T-helper 2 cell treated with Interferon-gamma antibody and Interleukin-4, amounts not matched to agents 100 ng/mL and 5 ng/mL, for 36 hours (primary cell): ENCODE measurements around the gene SAE1. TPM values are rescaled to one million over a fixed set of nuclear protein-coding genes. Genes with fewer than 3 reads are reported as not detected.

ENCODE experiments used
- intact Hi-C: fragments of 100-400 bp; cut with micrococcal nuclease; formaldehyde crosslinking; loops from one replicate; pipeline ENCODE4 v1.15.1; 2023
- total RNA-seq: library from RNA; stranded (reverse); gene quantifications from 2 replicates; pipeline ENCODE4 v1.2.3, GENCODE V29; 2022

Gene SAE1
- total RNA-seq, 1 donor from 2014 or later: 152 TPM

- intact Hi-C loops: no loop called here
Measured at GRCh38 chr19:47156861-47157430, 26.3 kb downstream of the SAE1 start.

GRCh38 chr19:47157431-47158321 is 27.0 kb downstream of the SAE1 start:
- intact Hi-C loops: loop anchor here (2.0 kb wide), 1 partner anchor 29 kb away; no protein-coding TSS in a partner anchor

- intact Hi-C loops: loop anchor here (2.0 kb wide), 1 partner anchor 28 kb away; no protein-coding TSS in a partner anchor
Measured at GRCh38 chr19:47158367-47158791, 27.7 kb downstream of the SAE1 start.

DNA sequence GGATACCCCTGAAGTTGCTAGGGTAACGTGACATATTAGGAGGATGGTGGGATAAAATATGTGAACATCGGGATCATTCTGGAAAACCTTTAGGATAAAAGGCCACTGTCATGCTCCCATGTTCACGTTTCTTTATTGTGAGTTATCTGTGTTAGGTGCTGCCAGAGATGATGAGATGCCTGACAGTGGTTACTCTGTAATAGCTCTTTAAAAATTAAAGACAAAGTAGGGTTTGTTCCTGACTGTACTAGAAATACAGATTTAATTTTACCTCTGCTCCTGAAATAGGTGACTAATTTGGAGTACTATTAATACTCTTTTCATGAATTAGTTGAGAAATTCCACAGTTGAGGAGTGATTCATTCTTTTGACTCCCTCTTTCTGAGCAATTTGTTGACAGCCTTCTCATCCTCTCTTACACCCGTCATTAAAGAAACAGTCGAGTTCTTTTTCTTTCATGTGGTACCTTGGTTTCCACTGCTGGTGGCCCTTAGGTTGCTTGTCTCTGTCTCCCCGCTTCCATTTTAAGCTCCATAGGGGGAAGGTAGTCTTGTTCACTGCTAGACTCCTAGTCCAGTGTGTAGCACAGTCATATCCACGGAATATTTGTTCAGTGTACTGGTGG is 28.4 kb downstream of the SAE1 start:
- intact Hi-C loops: loop anchor here (2.0 kb wide), 1 partner anchor 28 kb away; no protein-coding TSS in a partner anchor

DNA sequence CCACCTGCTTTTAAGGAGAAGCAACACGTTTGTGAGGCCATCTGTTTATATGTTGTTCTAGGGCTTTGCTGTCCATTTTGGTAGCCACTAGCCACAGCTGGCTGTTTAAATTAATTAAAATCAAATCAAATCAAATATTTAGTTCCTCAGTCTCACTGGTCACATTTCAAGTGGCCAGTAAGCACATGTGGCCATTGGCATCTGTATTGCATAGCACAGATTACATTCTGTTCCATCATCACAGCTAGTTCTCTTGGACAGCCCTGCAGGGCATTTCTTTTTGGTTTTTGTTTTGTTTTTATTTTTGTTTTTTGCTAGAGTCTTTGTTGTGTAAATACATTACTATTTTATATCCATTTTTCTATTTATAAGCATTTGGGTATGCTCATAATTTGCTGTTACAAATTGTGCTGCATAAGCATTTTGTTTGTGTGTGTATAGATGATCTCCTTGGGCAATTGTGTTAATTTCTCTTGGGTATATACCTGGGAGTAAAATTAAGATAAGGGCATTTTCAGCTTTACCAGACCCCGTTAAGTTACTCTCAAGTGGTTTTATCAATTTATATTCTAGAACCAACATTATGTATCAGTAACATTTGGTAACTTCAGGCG is 31.3 kb downstream of the SAE1 start:
- intact Hi-C loops: no loop called here

GRCh38 chr19:47168065-47168464 is 37.4 kb downstream of the SAE1 start:
- intact Hi-C loops: no loop called here

DNA sequence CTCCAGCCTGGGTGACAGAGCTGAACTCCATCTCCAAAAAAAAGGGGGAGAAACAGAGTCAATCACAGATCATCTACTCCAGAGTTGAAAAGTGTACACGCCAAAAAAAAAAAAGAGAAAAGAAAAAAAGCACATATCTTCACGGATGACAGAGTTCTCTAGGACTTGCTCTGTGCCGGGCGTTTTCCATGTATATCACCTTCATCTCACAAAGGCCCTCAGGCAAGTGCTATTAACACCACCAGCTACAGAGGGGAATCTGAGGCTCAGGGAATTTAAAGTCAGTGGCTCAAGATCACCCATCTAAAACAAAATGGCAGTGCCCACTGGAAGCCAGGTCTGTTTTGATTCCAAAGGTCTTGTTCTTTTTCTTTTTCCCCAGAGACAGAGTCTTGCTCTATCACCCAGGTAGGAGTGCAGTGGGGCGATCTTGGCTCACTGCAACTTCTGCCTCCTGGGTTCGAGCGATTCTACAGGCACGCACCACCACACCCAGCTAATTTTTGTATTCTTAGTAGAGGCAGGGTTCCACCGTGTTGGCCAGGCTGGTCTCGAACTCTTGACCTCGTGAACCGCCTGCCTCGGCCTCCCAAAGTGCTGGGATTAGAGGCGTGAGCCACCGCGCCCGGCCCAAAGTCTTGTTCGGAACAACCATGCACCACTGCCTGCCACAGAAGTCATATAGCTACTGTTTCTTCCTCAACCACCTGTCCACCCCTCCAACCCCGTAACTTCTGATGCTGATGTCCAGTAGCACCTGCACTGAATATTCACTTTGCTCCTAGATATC is 42.2 kb downstream of the SAE1 start:
- intact Hi-C loops: no loop called here

DNA sequence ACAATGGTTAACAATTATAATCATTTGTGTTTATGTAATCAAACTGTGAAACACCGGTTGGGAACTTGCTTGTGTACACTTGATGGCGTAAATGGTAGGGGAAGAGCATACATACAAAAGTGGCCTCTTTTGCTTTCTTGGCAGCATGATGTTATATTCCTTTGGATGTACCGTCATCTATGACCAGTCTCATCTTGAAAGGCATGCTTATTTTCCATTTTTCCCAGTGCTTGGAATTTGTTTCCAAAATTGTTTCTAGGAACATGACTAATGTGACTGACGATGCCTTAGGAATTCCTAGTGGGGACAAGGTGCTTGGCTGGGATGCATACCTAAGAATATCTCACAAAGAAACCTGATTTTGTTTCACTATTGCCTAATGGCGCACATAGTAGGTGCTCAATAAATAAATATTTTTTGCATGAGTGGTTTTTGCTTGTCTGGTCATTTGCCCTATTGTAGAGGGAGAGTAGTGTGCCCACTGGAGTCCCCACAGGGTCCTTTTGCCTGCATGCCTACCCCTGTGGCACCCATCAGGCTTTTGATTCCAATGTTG is 45.5 kb downstream of the SAE1 start:
- intact Hi-C loops: no loop called here

DNA sequence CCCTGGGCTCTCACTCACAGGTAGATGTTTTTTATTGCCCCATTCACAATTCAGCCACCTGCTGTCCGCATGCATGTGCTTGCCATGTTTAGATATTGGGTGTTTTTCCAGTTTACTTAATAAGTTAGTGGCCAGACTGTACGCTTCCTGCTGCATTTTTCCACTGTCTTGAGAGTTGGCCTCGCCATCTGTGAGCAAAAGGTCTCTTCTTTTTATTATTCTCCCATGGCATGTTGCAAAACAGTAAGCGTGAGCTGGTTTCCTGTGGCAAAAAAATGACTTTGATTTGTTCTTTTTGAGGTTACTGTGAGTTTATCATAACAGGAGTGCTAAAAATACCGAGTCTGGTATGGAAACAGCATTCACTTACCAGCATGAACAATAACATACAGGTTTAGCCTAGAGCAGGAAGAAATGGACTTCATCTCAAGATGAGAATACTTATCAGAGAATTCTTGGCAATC is 46.0 kb downstream of the SAE1 start:
- intact Hi-C loops: no loop called here

DNA sequence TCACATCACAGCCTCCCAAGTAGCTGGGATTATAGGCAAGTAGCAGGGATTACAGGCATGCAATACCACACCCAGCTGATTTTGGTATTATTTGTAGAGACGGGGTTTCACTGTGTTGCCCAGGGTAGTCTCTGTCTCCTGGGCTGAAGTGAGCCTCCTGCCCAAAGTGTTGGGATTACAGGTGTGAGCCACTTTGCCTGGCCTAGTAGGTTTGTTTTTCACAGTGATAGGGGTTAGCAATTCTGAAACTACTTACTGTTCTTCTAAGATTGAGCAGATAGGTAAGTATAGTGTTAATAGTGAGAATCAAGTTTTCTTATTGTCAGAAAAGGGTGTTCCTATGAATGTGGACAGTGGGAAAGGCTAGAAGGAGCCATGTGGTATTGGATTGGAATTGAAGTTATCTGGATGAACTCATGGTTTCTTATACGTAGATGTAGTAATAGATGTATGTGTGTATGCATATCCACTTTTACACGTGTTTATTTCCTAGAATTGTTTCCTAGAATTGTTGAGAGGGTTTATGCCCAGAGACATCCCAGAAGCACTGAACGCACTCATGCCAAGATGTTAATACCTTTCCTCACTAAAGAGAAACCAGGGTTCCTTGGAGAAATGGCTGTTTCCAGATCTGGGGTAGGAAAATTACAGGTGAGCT is 49.1 kb downstream of the SAE1 start:
- intact Hi-C loops: no loop called here

DNA sequence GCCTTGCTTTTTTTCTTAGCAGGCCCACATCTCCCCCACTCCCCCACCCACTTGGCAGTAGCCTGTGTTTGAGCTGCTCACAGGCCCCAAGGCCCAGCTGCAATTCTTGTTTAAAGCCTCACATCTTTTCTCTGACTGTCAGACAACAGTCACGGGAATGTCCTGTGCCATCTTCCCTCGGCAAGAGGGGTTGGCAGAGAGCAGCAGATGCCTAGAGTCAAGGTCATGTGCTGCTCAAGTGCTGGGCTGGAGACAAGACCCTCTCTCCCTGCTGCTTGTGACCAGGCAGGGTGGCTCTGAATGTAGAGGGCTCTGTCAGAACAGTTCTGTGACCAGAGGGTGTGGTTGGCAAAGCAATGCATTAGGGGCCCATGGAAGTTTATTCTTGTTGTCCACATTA is 53.0 kb downstream of the SAE1 start:
- intact Hi-C loops: no loop called here

DNA sequence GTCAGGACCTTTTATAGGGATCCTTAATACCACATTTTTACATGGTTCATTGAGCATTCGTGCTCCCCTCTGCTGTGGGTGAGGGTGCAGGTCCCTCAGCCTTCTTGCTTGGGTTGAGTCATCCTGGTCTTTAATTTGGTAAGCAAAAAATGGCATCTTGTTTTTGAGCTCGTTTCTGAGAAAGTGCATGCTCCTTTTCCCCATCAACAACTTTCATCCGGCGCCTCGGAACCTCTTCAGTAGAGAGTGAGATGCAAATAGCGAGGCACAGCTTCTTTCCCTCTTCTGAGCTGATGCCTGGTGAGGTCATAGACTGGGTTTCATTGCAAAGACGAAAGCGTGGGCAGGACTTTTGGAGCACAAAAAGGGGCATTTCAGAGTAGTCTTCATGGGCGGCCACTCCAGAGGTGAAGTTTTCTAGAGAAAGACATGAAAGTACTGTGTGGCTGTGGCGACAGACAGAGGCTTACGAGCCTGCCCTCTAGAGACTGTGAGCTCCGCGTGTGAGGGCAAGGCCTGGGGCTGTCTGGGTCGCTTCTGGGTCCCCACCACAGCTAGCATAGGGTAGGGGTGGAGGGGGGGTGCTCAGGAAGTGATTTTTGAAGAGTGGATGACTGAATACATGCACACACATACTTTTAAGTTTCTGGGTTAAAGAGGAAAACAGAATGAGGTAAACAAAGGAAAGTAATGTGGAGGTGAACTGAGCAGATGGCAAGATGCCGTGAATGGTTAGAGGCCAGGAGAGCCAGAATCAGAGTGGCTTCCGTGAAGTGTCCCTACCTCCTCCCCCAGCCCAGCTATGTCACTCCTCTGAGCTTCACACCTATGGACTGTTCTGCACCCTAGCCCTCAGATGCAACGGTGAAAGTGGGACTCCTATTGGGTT is 56.1 kb downstream of the SAE1 start:
- intact Hi-C loops: loop anchor here (2.0 to 5.0 kb wide), 4 partner anchors 28 to 78 kb away; no protein-coding TSS in a partner anchor

DNA sequence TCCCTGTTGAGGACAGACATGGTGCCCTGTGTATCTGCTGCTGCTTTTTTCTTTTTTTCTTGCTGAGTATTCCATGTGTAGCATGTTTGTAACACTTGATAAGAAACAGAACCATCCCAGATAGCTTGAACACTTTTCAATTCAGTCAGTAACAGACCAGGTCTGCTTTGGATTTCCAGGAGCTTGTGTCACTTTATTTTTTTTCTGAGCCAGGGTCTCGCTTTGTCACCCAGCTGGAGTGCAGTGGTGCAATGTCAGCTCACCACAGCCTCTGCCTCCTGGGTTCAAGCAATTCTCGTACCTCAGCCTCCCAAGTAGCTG is 56.7 kb downstream of the SAE1 start:
- intact Hi-C loops: loop anchor here (2.0 to 5.0 kb wide), 4 partner anchors 28 to 78 kb away; no protein-coding TSS in a partner anchor

DNA sequence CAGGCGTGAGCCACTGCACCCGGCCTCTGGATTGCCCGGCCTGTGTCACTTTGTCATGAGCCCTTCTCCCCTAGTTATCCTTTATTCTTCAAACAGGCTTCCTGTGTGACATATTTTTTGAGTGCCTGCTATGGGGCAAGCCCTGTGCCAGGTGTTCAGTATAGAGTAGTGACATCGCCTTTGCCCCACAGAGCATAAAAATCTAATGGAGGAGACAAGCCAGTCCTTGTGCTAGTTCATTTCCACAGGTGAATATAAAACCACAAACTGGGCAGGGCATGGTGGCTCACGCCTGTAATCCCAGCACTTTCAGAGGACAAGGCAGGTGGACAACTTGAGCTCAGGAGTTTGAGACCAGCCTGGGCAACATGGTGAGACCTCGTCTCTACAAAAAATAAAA is 57.2 kb downstream of the SAE1 start:
- intact Hi-C loops: loop anchor here (2.0 to 5.0 kb wide), 4 partner anchors 29 to 79 kb away; no protein-coding TSS in a partner anchor

GRCh38 chr19:47188507-47189033 is 57.9 kb downstream of the SAE1 start:
- intact Hi-C loops: loop anchor here (5.0 kb wide), 1 partner anchor 41 kb away; no protein-coding TSS in a partner anchor

- intact Hi-C loops: no loop called here
Measured at GRCh38 chr19:47190167-47190727, 59.6 kb downstream of the SAE1 start.

DNA sequence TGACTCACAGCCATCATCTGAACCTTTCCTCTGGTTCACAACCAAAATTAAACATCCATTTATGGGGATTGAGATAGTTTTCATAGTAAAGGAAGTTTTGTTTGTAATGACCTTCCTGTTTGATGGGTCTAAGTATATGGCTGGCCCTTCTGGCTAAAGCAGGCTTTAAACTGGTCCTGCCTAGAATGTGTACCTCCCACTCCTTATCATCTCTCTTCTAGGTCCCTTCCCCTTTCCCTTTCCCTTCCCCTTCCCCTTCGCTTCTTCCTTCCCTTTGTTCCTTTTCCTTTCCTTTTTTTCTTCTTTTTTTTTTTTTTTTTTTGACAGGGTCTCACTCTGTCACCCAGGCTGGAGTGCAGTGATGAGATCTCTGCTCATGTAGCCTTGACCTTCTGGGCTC is 64.8 kb downstream of the SAE1 start:
- intact Hi-C loops: no loop called here

DNA sequence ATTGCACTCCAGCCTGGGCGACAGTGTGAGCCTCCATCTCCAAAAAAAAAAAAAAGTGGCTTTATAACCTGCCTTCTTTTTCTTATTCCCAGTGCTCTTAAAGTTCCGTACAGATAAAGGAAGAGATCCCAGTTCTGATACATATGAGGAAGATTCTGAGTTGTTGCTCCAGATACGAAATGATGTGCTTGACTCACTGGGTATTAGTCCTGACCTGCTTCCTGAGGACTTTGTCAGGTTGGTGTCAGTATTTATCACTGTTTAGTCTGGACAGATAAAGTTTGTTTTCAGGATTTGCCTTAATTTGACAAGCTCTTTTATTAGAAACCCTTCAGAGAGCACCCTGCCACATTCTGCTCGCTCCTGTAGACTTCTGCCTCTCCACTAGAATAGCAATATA is 66.5 kb downstream of the SAE1 start:
- intact Hi-C loops: no loop called here
